PC-3 (cell line): ENCODE data around the gene ADAMTSL2.

Experiments used
- EZH2 ChIP-seq: fragments of 300-600 bp; sonication (generic); IDR thresholded peaks from one replicate; pipeline ENCODE4 v1.6.1; 2017; ENCODE audit warnings: antibody characterized with exemption, mild to moderate bottlenecking, low read length; ENCODE audit not compliant: unreplicated experiment
- TF ChIP-seq, protein P1 (sequence below): fragments of 300-600 bp; sonication (generic); conservative IDR thresholded peaks from 2 replicates; pipeline ENCODE4 v1.5.1; 2017; ENCODE audit warnings: antibody characterized with exemption, low read depth, mild to moderate bottlenecking, low read length

DNA sequence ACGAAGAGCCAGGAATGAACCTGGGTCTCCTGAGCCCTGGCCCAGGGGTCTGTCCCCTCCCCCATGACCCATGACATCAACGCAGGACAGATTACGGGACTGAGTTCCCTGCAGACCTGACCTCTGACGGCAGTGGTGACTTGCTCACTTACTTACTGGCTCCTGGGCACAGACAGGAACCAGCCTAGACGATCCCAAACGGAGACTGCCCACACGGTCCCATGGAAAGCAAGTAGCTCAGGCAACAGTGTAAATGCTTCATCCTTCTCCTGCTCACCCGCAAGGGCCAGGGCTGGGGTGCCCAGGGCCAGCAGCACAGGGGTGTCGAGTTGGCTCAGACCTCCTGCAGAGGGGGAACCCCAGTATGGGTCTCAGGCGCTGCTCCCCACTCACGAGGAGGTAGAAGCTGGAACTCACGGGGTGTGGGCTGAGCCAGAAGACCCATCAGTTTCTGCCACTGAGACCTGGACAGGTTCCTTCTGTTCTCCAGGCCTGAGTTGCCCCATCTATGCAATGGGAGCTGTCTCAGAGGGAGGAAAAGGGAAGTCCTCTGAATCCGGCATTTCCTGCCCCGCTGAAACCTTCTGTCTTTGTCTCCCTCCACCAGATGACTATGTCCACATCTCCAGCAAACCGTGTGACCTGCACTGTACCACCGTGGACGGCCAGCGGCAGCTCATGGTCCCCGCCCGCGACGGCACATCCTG, 5.6 kb downstream of the ADAMTSL2 start:
- TF ChIP-seq, protein P1, sequence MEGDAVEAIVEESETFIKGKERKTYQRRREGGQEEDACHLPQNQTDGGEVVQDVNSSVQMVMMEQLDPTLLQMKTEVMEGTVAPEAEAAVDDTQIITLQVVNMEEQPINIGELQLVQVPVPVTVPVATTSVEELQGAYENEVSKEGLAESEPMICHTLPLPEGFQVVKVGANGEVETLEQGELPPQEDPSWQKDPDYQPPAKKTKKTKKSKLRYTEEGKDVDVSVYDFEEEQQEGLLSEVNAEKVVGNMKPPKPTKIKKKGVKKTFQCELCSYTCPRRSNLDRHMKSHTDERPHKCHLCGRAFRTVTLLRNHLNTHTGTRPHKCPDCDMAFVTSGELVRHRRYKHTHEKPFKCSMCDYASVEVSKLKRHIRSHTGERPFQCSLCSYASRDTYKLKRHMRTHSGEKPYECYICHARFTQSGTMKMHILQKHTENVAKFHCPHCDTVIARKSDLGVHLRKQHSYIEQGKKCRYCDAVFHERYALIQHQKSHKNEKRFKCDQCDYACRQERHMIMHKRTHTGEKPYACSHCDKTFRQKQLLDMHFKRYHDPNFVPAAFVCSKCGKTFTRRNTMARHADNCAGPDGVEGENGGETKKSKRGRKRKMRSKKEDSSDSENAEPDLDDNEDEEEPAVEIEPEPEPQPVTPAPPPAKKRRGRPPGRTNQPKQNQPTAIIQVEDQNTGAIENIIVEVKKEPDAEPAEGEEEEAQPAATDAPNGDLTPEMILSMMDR: no peak
- no peak for TF ChIP-seq EZH2
